HEK293T (cell line): ENCODE data around the gene PTPRD.

Experiments used
- BHLHE40 ChIP-seq: fragments of 450-650 bp; IDR thresholded peaks from 2 replicates; pipeline ENCODE4 v1.6.1; 2016; ENCODE audit warnings: mild to moderate bottlenecking, moderate library complexity, borderline replicate concordance
- CTBP1 ChIP-seq: fragments of 450-650 bp; IDR thresholded peaks from 2 replicates; pipeline ENCODE4 v1.6.1; 2016; ENCODE audit warnings: borderline replicate concordance
- ELF4 ChIP-seq: fragments of 450-650 bp; IDR thresholded peaks from 2 replicates; pipeline ENCODE4 v1.6.1; 2017; ENCODE audit warnings: antibody characterized with exemption
- FOXA1 ChIP-seq: fragments of 450-650 bp; IDR thresholded peaks from 2 replicates; pipeline ENCODE4 v1.6.1; 2016; ENCODE audit warnings: mild to moderate bottlenecking
- FOXM1 ChIP-seq: fragments of 450-650 bp; IDR thresholded peaks from 2 replicates; pipeline ENCODE4 v1.6.1; 2017; ENCODE audit warnings: mild to moderate bottlenecking, borderline replicate concordance
- HDGF ChIP-seq: fragments of 450-650 bp; IDR thresholded peaks from 2 replicates; pipeline ENCODE4 v1.6.1; 2017; ENCODE audit warnings: antibody characterized with exemption, borderline replicate concordance
- LEF1 ChIP-seq: fragments of 450-650 bp; IDR thresholded peaks from 2 replicates; pipeline ENCODE4 v1.6.1; 2017; ENCODE audit warnings: mild to moderate bottlenecking, borderline replicate concordance
- NFRKB ChIP-seq: fragments of 450-650 bp; IDR thresholded peaks from 2 replicates; pipeline ENCODE4 v1.6.1; 2016; ENCODE audit warnings: mild to moderate bottlenecking, moderate library complexity
- PKNOX1 ChIP-seq: fragments of 450-650 bp; IDR thresholded peaks from 2 replicates; pipeline ENCODE4 v1.6.1; 2016
- SP1 ChIP-seq: fragments of 450-650 bp; IDR thresholded peaks from 2 replicates; pipeline ENCODE4 v1.6.1; 2017
- SUZ12 ChIP-seq: fragments of 450-650 bp; IDR thresholded peaks from 2 replicates; pipeline ENCODE4 v1.6.1; 2016; ENCODE audit warnings: mild to moderate bottlenecking
- TARDBP ChIP-seq: fragments of 450-650 bp; IDR thresholded peaks from 2 replicates; pipeline ENCODE4 v1.6.1; 2016
- ZNF384 ChIP-seq: fragments of 450-650 bp; IDR thresholded peaks from 2 replicates; pipeline ENCODE4 v1.6.1; 2016

- TF ChIP-seq HDGF, result no peak
- no peak for TF ChIP-seq NFRKB
- TF ChIP-seq PKNOX1, result no peak
- TF ChIP-seq LEF1, result no peak
- no peak for TF ChIP-seq SUZ12
- no peak for TF ChIP-seq ZNF384
- no peak for TF ChIP-seq SP1
- no peak for TF ChIP-seq FOXM1
- no peak for TF ChIP-seq BHLHE40
- no peak for TF ChIP-seq CTBP1
- TF ChIP-seq ELF4, result no peak
- no peak for TF ChIP-seq TARDBP
- no peak for TF ChIP-seq FOXA1
Observed at GRCh38 chr9:9791611-9792010, 821.2 kb downstream of the PTPRD start.
